ENCODE results near the gene KRABD2.
"Not testable (repeated sequence)": the region's sequence is repeated elsewhere in the genome, so short reads cannot be mapped to it uniquely, and the experiment has no call there.

KRABD2 gene

GRCh38 chr17:8376271-8377067, at the start of gene KRABD2:
KRABD2 (minus strand) TSS chr17:8376704.
- DNase-seq: peak; percentile 92

GRCh38 chr17:8421571-8421970, 45.1 kb upstream of the KRABD2 start:
- no peak for DNase-seq

- DNase-seq: no peak
Measured at GRCh38 chr17:8420041-8420934, 43.8 kb upstream of the KRABD2 start.

GRCh38 chr17:8419305-8419704, 42.8 kb upstream of the KRABD2 start:
- DNase-seq: no peak

- DNase-seq: no peak
Measured at GRCh38 chr17:8418471-8418870, 42.0 kb upstream of the KRABD2 start.

GRCh38 chr17:8417806-8418205, 41.3 kb upstream of the KRABD2 start:
- no peak for DNase-seq

GRCh38 chr17:8413938-8414337, 37.4 kb upstream of the KRABD2 start:
- DNase-seq: no peak

GRCh38 chr17:8413328-8413727, 36.8 kb upstream of the KRABD2 start:
- DNase-seq: no peak

GRCh38 chr17:8412089-8412488, 35.6 kb upstream of the KRABD2 start:
- DNase-seq: no peak

GRCh38 chr17:8410883-8411238, 34.4 kb upstream of the KRABD2 start:
- DNase-seq: no peak

GRCh38 chr17:8409966-8410882, 33.7 kb upstream of the KRABD2 start:
- DNase-seq: peak; percentile 83

- no peak for DNase-seq
Measured at GRCh38 chr17:8408371-8408770, 31.9 kb upstream of the KRABD2 start.

GRCh38 chr17:8406174-8406573, 29.7 kb upstream of the KRABD2 start:
- no peak for DNase-seq

GRCh38 chr17:8405499-8406016, 29.1 kb upstream of the KRABD2 start:
- DNase-seq: no peak

- no peak for DNase-seq
Measured at GRCh38 chr17:8402921-8403536, 26.5 kb upstream of the KRABD2 start.

GRCh38 chr17:8401107-8401506, 24.6 kb upstream of the KRABD2 start:
- DNase-seq: no peak

GRCh38 chr17:8398980-8399379, 22.5 kb upstream of the KRABD2 start:
- DNase-seq: no peak

GRCh38 chr17:8397636-8398035, 21.1 kb upstream of the KRABD2 start, which contains the start of gene RNF222:
RNF222 (minus strand) TSS chr17:8397827; CDS start chr17:8393461, 4,366 bp downstream.
- DNase-seq: no peak

- not testable (repeated sequence) for DNase-seq
Measured at GRCh38 chr17:8394497-8394896, 18.0 kb upstream of the KRABD2 start.

- DNase-seq: peak; percentile 27
Measured at GRCh38 chr17:8393470-8394231, 17.1 kb upstream of the KRABD2 start.

Data from stimulated activated CD4-positive, alpha-beta T cell treated with anti-CD3 and anti-CD28 coated beads, Interleukin-4, amount 100 ng/mL, for 24 hours (primary cell).